ENCODE results near the gene OSM. TPM values are rescaled to one million over a fixed set of nuclear protein-coding genes. Genes with fewer than 3 reads are reported as not detected.

OSM gene
- total and polyA plus RNA-seq, 8 donors = 0.17 to 6.3 (median 0.58) TPM

GRCh38 chr22:30312053-30312452 is 45.4 kb upstream of the OSM start:
- intact Hi-C loops (cut with DNase I) = no loop called here
- no peaks in the 10 kb centered on the region for H3K36me3 ChIP-seq
- DNase-seq (no peak), ATAC-seq (no peak)
- TF ChIP-seq CTCF (IDR thresholded peaks at IDR 0.05) = no peak
- peaks cover 32 to 98% of the 10 kb centered on the region in 2 donors for H3K4me1 ChIP-seq
- no peaks in the 10 kb centered on the region for H3K9me3 ChIP-seq
- H3K4me3 ChIP-seq = no peak overlapping the region
- H3K27ac ChIP-seq = peak overlapping the region; percentile 80 to 84
- H3K27me3 ChIP-seq = no peaks in the 10 kb centered on the region

- Histone ChIP-seq H3K27ac (peak overlapping the region; percentile 80 to 84), H3K4me3 (no peak overlapping the region), H3K9me3 (no peaks in the 10 kb centered on the region), H3K4me1 (peaks cover 42 to 98% of the 10 kb centered on the region in 2 donors), H3K27me3 (no peaks in the 10 kb centered on the region), H3K36me3 (no peaks in the 10 kb centered on the region)
- no peak for TF ChIP-seq CTCF (IDR thresholded peaks at IDR 0.05)
- peak in 1 of 4 donors; percentile 79 for DNase-seq
- intact Hi-C loops (cut with DNase I) = no loop called here
- peak; percentile 83 for ATAC-seq
These were observed 44.5 kb upstream of the OSM start for GRCh38 chr22:30310881-30311771.

GRCh38 chr22:30309951-30310741 is 43.5 kb upstream of the OSM start:
- no peaks in the 10 kb centered on the region for H3K27me3 ChIP-seq
- H3K4me1 ChIP-seq = peaks cover 51 to 98% of the 10 kb centered on the region in 2 donors
- H3K27ac ChIP-seq = peak overlapping the region; percentile 80 to 84
- peak; percentile 78 for ATAC-seq
- H3K9me3 ChIP-seq = no peaks in the 10 kb centered on the region
- intact Hi-C loops (cut with DNase I) = no loop called here
- no peaks in the 10 kb centered on the region for H3K36me3 ChIP-seq
- no peak overlapping the region for H3K4me3 ChIP-seq
- TF ChIP-seq CTCF (IDR thresholded peaks at IDR 0.05) = no peak
- peak in 2 of 4 donors; percentile 63 to 69 for DNase-seq

GRCh38 chr22:30308518-30309230 is 42.0 kb upstream of the OSM start:
- no peaks in the 10 kb centered on the region for H3K36me3 ChIP-seq
- DNase-seq = no peak
- ATAC-seq = no peak
- no peak for TF ChIP-seq CTCF (IDR thresholded peaks at IDR 0.05)
- no peaks in the 10 kb centered on the region for H3K9me3 ChIP-seq
- no peak overlapping the region for H3K4me3 ChIP-seq
- intact Hi-C loops (cut with DNase I) = no loop called here
- H3K27ac ChIP-seq = peak overlapping the region in 1 of 2 donors; percentile 84
- no peaks in the 10 kb centered on the region for H3K27me3 ChIP-seq
- H3K4me1 ChIP-seq = peaks cover 66 to 98% of the 10 kb centered on the region in 2 donors

All from left lung (tissue), 10 donors.